Measurements from ENCODE around the gene MRPS18B. TPM values are rescaled to one million over a fixed set of nuclear protein-coding genes. Genes with fewer than 3 reads are reported as not detected.

MRPS18B gene
- total RNA-seq, 2 donors from 2014 or later, result 63.6 to 69.2 TPM

- H3K27me3 ChIP-seq (replicated peaks; ENCODE audit: insufficient read depth), result no peaks in the 10 kb centered on the region
- H3K27ac ChIP-seq, result peak within 1 kb of the TSS; percentile 86 to 90
- peaks cover 5 to 12% of the 10 kb centered on the region in 2 donors for H3K36me3 ChIP-seq
- 3% methylated on average over 36 of the region's 36 CpGs for WGBS
- intact Hi-C loops (cut with DNase I), result no loop called here
- H3K4me1 ChIP-seq (replicated peaks), result no peaks in the 10 kb centered on the region
- peak within 1 kb of the TSS; percentile 53 to 56 for H3K4me3 ChIP-seq
- no peaks in the 10 kb centered on the region for H3K9me3 ChIP-seq
- TF ChIP-seq POLR2A (IDR thresholded peaks at IDR 0.05) (peak; percentile 71), POLR2AphosphoS5 (IDR thresholded peaks at IDR 0.05) (peak; percentile 87)
- TF ChIP-seq, protein P1, sequence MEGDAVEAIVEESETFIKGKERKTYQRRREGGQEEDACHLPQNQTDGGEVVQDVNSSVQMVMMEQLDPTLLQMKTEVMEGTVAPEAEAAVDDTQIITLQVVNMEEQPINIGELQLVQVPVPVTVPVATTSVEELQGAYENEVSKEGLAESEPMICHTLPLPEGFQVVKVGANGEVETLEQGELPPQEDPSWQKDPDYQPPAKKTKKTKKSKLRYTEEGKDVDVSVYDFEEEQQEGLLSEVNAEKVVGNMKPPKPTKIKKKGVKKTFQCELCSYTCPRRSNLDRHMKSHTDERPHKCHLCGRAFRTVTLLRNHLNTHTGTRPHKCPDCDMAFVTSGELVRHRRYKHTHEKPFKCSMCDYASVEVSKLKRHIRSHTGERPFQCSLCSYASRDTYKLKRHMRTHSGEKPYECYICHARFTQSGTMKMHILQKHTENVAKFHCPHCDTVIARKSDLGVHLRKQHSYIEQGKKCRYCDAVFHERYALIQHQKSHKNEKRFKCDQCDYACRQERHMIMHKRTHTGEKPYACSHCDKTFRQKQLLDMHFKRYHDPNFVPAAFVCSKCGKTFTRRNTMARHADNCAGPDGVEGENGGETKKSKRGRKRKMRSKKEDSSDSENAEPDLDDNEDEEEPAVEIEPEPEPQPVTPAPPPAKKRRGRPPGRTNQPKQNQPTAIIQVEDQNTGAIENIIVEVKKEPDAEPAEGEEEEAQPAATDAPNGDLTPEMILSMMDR (IDR thresholded peaks at IDR 0.05), result peak in 3 of 4 experiments; percentile 33 to 65 (median 62)
- DNase-seq (ENCODE audit: low spot score), result peak; percentile 87
Measured at GRCh38 chr6:30626484-30627366, 9.1 kb downstream of the MRPS18B start, which contains the start of gene ATAT1. Gene ATAT1, plus strand, starts transcription at chr6:30626874.

DNA sequence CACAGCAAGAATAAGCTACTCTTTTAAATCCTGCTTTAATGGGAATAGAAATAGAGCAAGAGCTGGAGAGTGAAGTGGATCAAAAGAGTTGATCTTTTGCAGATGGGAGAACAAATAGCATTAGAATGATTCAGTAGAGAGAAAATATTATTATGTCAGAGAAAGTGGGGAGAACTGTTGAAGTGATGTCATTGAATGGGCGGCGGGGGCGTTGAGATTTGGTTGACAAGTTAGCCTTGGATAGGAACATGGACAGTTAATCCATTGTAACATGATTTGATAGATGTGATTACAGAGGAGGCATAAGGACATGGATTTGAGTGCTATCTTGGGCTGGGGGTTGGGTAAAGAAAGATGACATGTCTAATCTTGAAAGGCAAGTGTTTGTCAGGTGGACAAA is 18.2 kb downstream of the MRPS18B start:
- 97% methylated on average over 3 of the region's 3 CpGs for WGBS
- H3K27me3 ChIP-seq (replicated peaks; ENCODE audit: insufficient read depth), result no peaks in the 10 kb centered on the region
- no peaks in the 10 kb centered on the region for H3K9me3 ChIP-seq
- no peak overlapping the region for H3K27ac ChIP-seq
- no peak for DNase-seq (ENCODE audit: low spot score)
- H3K4me1 ChIP-seq (replicated peaks), result no peaks in the 10 kb centered on the region
- intact Hi-C loops (cut with DNase I), result no loop called here
- H3K4me3 ChIP-seq, result no peak overlapping the region
- TF ChIP-seq POLR2A (IDR thresholded peaks at IDR 0.05) (no peak), POLR2AphosphoS5 (IDR thresholded peaks at IDR 0.05) (no peak)
- TF ChIP-seq, protein P1 (IDR thresholded peaks at IDR 0.05), result no peak
- no peaks in the 10 kb centered on the region for H3K36me3 ChIP-seq

DNA sequence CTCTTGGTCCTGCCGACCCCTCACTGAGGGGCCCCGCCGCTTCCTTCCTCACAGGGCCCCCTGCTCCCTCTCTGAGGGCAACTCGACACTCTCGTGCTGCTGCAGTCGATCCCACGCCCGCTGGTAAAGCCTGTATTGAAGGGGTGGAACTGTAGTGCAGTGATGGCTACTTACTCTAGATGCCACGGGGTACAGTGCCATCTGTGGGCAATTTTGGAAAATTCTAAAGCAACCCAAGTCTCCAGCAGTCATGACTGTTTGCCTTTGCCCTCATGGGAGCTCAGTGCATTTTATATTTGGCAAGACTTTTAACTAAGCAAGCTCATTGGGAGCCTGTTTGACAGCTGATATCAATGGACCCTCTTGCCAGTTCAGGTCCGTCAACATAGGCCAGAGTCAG is 22.8 kb downstream of the MRPS18B start:
- 71% methylated on average over 10 of the region's 10 CpGs for WGBS
- Histone ChIP-seq H3K27ac (no peak overlapping the region), H3K4me3 (no peak overlapping the region), H3K4me1 (replicated peaks) (no peaks in the 10 kb centered on the region), H3K36me3 (no peaks in the 10 kb centered on the region), H3K27me3 (replicated peaks; ENCODE audit: insufficient read depth) (no peaks in the 10 kb centered on the region), H3K9me3 (no peaks in the 10 kb centered on the region)
- no peak for DNase-seq (ENCODE audit: low spot score)
- intact Hi-C loops (cut with DNase I), result no loop called here
- TF ChIP-seq POLR2AphosphoS5 (IDR thresholded peaks at IDR 0.05) (no peak), POLR2A (IDR thresholded peaks at IDR 0.05) (no peak)
- TF ChIP-seq, protein P1 (IDR thresholded peaks at IDR 0.05), result no peak

DNA sequence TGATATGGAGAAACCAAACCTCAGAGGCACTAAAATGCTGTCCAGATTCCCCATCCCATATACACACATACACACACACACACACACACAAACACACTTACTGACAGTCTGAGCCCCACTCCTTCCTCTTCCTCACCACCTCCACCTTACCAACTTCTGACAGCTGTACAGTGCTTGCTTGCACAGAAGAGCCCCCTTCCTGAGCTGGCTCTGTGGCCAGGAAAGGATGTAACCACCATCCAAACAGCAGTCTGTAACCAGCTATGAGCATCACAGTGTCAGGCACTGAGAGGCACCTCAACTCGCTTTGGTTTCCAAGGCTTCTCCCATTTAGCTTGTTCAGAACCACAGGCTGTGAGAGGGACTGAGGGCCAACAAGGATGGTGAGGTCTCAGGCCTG is 23.4 kb downstream of the MRPS18B start:
- 84% methylated on average over 1 of the region's 1 CpG for WGBS
- TF ChIP-seq, protein P1 (IDR thresholded peaks at IDR 0.05), result no peak
- DNase-seq (ENCODE audit: low spot score), result no peak
- Histone ChIP-seq H3K27me3 (replicated peaks; ENCODE audit: insufficient read depth) (no peaks in the 10 kb centered on the region), H3K9me3 (no peaks in the 10 kb centered on the region), H3K4me3 (no peak overlapping the region), H3K36me3 (no peaks in the 10 kb centered on the region), H3K4me1 (replicated peaks) (no peaks in the 10 kb centered on the region), H3K27ac (no peak overlapping the region)
- intact Hi-C loops (cut with DNase I), result no loop called here

DNA sequence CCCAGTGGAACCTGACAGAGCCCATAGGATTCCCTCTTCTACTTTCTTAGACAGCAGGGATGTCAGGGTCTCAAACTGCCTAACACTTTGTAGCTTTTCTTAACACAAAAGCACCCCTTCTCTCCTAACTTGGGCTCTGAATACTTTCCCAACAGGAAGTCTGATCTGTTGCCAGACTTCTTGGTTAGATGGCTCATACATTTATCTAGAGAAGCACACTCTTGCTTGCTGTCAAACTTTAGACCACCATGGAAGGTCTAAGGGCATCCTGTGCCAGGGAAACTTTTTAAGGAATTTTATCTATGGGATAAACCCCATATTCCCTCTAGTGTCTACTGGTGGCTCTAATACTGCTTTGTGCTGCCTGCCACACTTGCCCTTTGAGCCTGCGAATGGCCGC is 26.0 kb downstream of the MRPS18B start:
- TF ChIP-seq POLR2AphosphoS5 (IDR thresholded peaks at IDR 0.05) (no peak), POLR2A (IDR thresholded peaks at IDR 0.05) (no peak)
- TF ChIP-seq, protein P1 (IDR thresholded peaks at IDR 0.05), result no peak
- no peak overlapping the region for H3K27ac ChIP-seq
- no peaks in the 10 kb centered on the region for H3K36me3 ChIP-seq
- 100% methylated on average over 2 of the region's 2 CpGs for WGBS
- H3K4me3 ChIP-seq, result no peak overlapping the region
- DNase-seq (ENCODE audit: low spot score), result no peak
- H3K4me1 ChIP-seq (replicated peaks), result no peaks in the 10 kb centered on the region
- intact Hi-C loops (cut with DNase I), result no loop called here
- H3K9me3 ChIP-seq, result no peaks in the 10 kb centered on the region
- no peaks in the 10 kb centered on the region for H3K27me3 ChIP-seq (replicated peaks; ENCODE audit: insufficient read depth)

Data from prostate gland (tissue), 2 donors.